Measurements from ENCODE around the gene LRRC46. TPM values are rescaled to one million over a fixed set of nuclear protein-coding genes. Genes with fewer than 3 reads are reported as not detected.

The LRRC46 gene
- total and polyA plus RNA-seq, 9 of the 15 experiments (the other 6 are each of a cell fraction or from before 2014, with no cell fraction given) = 0.39 to 1.4 (median 0.53) TPM; not detected in 1

DNA sequence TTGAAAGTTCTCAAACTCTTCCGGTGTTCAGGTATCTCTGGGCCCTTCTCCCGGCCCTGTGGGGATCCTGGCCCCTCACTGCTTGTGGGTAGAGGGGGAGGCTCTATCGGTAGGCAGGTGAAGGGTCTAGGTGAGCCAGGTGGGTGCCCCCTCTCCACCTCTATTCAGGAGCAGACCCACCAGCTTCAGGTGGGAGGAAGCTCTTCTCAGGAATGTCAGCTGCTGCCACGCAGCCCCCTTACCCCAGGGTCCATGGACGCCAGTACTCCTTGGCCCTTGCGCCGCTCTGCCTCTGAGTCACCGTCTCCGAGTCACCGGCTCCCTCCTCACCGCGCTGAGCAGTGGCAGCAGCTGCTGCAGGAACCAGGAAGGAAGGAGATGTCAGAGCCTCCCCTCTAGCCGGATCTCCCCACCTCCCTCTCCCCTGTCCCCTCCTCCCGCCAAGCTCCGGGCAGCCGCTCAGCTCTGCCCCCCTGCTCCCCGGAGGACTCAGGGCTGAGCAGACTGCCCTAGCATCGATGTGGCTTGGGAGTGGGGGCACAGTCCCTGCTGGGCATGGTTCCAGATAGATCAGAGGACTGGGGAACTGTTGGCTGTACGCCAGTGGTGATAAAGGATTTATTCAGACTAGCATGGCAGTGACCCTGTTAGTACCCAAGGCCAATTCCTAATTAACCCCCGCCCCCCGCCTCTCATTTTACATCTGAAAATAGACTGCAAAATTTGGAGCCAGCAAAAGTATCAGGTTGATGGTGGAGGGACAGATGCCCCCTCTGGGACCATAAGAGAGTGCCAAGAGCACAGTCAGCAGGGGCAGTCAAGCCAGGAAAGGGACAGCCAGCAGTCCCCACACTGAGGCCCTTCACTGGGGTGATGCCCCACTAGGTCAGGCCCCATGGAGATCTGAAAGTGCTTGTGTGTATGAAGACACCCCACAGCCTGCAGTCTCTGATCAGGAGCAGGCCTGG, 9.8 kb upstream of the LRRC46 start, which contains the start of gene OSBPL7 (continued):
- peak in 1 of 2 experiments; percentile 29; a peak in 1 of 4 replicates for TF ChIP-seq FOXK2 (conservative IDR thresholded peaks at IDR 0.05 in 1 of 2, IDR thresholded peaks at IDR 0.05 in 1 of 2; ENCODE audit: low read depth in 2 of 2)
- no peak for TF ChIP-seq ZNF445 (CRISPR knock-in tag; IDR thresholded peaks at IDR 0.05; ENCODE audit: low read depth)
- TF ChIP-seq ZNF766 (CRISPR knock-in tag; conservative IDR thresholded peaks at IDR 0.05) = no peak
- no peak for TF ChIP-seq ZNF609 (CRISPR knock-in tag; IDR thresholded peaks at IDR 0.05; ENCODE audit: borderline replicate concordance)
- TF ChIP-seq PPARD (CRISPR knock-in tag; IDR thresholded peaks at IDR 0.05) = no peak
- no peak for TF ChIP-seq SIRT6 (IDR thresholded peaks at IDR 0.05; ENCODE audit: low read depth, low read length)
- no peak for TF ChIP-seq SAFB (IDR thresholded peaks at IDR 0.05; ENCODE audit: borderline replicate concordance, low read depth, low read length)
- 0 out of 2 replicates have a peak, but pooled peaks have one; percentile 47 for TF ChIP-seq ZBTB9 (CRISPR knock-in tag; IDR thresholded peaks at IDR 0.05)
- no peak for TF ChIP-seq HNRNPH1 (optimal IDR thresholded peaks at IDR 0.05; ENCODE audit: low read depth, low read length)
- no peak for TF ChIP-seq PHB (CRISPR knock-in tag; IDR thresholded peaks at IDR 0.05)
- TF ChIP-seq GMEB1 (CRISPR knock-in tag; IDR thresholded peaks at IDR 0.05) = no peak
- TF ChIP-seq EGR1 (conservative IDR thresholded peaks at IDR 0.05) = no peak
- no peak for TF ChIP-seq POLR2H (tag; IDR thresholded peaks at IDR 0.05; ENCODE audit: low read depth)
- TF ChIP-seq RBM14 (IDR thresholded peaks at IDR 0.05; ENCODE audit: borderline replicate concordance, insufficient read depth, low read depth, low read length) = no peak
- no peak; the same call in 1 of the 2 replicates for TF ChIP-seq MYNN (IDR thresholded peaks at IDR 0.05)
- TF ChIP-seq MYNN (CRISPR knock-in tag; IDR thresholded peaks at IDR 0.05) = no peak
- TF ChIP-seq DPF2 (IDR thresholded peaks at IDR 0.05) = peak; percentile 77
- TF ChIP-seq HMG20A (CRISPR knock-in tag; conservative IDR thresholded peaks at IDR 0.05) = no peak
- no peak for TF ChIP-seq GABPB2 (CRISPR knock-in tag; conservative IDR thresholded peaks at IDR 0.05)
- no peak for TF ChIP-seq TARDBP (IDR thresholded peaks at IDR 0.05)
- TF ChIP-seq ZNF165 (CRISPR knock-in tag; IDR thresholded peaks at IDR 0.05; ENCODE audit: borderline replicate concordance) = no peak
- no peak for TF ChIP-seq ZBED1 (IDR thresholded peaks at IDR 0.05)
